Right cardiac atrium (tissue), 5 donors: ENCODE results near the gene PIK3CA. TPM values are rescaled to one million over a fixed set of nuclear protein-coding genes. Genes with fewer than 3 reads are reported as not detected.
"Not testable (repeated sequence)": the region's sequence is repeated elsewhere in the genome, so short reads cannot be mapped to it uniquely, and the experiment has no call there.

Experiments
- ATAC-seq, 2 donors: fragments of 200-7000 bp; cut with Tn5 transposase; one replicate each; pipeline versions ENCODE4 v1.8.0 to v1.9.1; 2020; ENCODE audit warnings: moderate library complexity in 2 of 2, mild to moderate bottlenecking in 1 of 2
- DNase-seq, 3 donors: peaks; one replicate each; pipeline ENCODE4 v3.0.0-alpha.2; 2020
- H3K27ac ChIP-seq: one replicate; pipeline ENCODE4 v1.5.1; 2013; ENCODE audit warnings: mild to moderate bottlenecking, low read length, control low read depth, moderate library complexity
- H3K27me3 ChIP-seq: one replicate; pipeline ENCODE4 v1.6.1; 2013; ENCODE audit not compliant: control insufficient read depth, insufficient read depth
- H3K4me1 ChIP-seq: one replicate; pipeline ENCODE4 v1.6.1; 2013; ENCODE audit warnings: low read length; ENCODE audit not compliant: control insufficient read depth, insufficient read depth
- H3K4me3 ChIP-seq: one replicate; pipeline ENCODE4 v1.5.1; 2013; ENCODE audit warnings: low read length, control low read depth
- H3K9me3 ChIP-seq: one replicate; pipeline ENCODE4 v1.6.1; 2013; ENCODE audit warnings: low read length; ENCODE audit not compliant: control insufficient read depth
- WGBS: extraction: QIAGEN DNeasy Blood & Tissue Kit; methylation state at CpG from one replicate; pipeline ENCODE4 v1.1.7; 2013; 5-methylcytosine and 5-hydroxymethylcytosine counted together
- intact Hi-C, 4 donors: fragments of 100-400 bp; cut with DNase I; formaldehyde crosslinking; loops; one replicate each; pipeline versions ENCODE4 v1.11.0 to v1.14.0; 2022 to 2023
- polyA plus RNA-seq: library from polyadenylated mRNA; stranded (reverse); fragments of 200-250 nt; gene quantifications from one replicate; pipeline ENCODE4 v1.2.3, GENCODE V29; 2013
- total RNA-seq, 4 donors: library from RNA; stranded (reverse); fragmentation: NEBNext Ultra II Directional; extraction: Animal tissue kit (Norgen Biotek cat#: 25700); gene quantifications; one replicate each; pipeline ENCODE4 v1.2.1, GENCODE V29; 2021
- donor health status: healthy with polysubstance abuse.
- donor health status: DM: no; HTN: yes; CAD: no.
- donor health status: DM: no; HTN: no; CAD: no.
- donor health status: DM: no; HTN: yes; CAD: no; lungs with severe emphysema.
- donor health status: DM: yes; HTN: yes; CAD: no.

The PIK3CA gene
- total and polyA plus RNA-seq, 5 donors: 4.6 to 22.3 (median 21.1) TPM

DNA sequence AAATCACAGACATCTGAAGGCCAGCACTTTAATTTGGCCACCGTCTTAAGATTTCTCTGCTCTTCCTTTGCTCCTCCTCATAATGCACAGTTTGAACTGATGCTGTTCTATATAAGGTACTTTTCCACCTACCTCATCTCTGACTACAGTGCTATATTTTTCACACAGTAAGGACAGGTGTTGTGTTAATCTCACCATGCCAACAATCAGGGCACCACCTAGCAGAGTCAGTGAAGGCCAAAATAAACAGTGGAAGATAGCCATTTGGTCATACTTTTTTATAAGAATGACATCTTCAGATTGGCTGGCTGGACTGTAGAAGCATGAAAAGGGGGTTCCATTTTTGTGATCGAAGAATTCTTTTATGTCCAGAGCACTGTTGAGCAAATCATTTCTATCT lies 94.7 kb downstream of the PIK3CA start:
- H3K27ac ChIP-seq, ATAC-seq, H3K27me3 ChIP-seq, H3K4me3 ChIP-seq, intact Hi-C loops, DNase-seq, H3K4me1 ChIP-seq, H3K9me3 ChIP-seq: not testable (repeated sequence)
- 90% methylated on average over 1 of the region's 2 CpGs for WGBS

DNA sequence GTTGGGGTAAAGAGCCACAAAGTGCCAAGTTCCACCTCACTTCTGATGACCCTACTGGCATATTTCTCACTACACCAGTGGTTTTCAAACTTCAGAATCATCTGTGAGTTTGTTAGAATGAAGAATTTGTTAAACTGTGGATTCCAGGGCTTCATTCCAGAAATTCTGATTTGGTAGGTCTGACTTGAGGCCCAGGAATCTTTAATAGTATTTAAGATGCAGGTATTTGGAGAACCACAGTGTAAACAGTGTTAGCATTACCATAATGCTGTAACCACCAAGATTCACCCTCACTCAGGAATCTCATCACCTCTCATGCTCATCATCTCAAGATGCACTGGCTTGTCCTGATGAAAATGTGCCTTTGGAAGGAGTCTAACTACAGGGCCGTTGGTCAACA lies 96.7 kb downstream of the PIK3CA start:
- no peak overlapping the region for H3K27ac ChIP-seq
- no peaks in the 10 kb centered on the region for H3K27me3 ChIP-seq
- H3K9me3 ChIP-seq: no peaks in the 10 kb centered on the region
- intact Hi-C loops: no loop called here
- ATAC-seq (no peak), DNase-seq (no peak)
- no peaks in the 10 kb centered on the region for H3K4me1 ChIP-seq
- H3K4me3 ChIP-seq: no peak overlapping the region
- 85% methylated on average over 1 of the region's 1 CpG for WGBS

DNA sequence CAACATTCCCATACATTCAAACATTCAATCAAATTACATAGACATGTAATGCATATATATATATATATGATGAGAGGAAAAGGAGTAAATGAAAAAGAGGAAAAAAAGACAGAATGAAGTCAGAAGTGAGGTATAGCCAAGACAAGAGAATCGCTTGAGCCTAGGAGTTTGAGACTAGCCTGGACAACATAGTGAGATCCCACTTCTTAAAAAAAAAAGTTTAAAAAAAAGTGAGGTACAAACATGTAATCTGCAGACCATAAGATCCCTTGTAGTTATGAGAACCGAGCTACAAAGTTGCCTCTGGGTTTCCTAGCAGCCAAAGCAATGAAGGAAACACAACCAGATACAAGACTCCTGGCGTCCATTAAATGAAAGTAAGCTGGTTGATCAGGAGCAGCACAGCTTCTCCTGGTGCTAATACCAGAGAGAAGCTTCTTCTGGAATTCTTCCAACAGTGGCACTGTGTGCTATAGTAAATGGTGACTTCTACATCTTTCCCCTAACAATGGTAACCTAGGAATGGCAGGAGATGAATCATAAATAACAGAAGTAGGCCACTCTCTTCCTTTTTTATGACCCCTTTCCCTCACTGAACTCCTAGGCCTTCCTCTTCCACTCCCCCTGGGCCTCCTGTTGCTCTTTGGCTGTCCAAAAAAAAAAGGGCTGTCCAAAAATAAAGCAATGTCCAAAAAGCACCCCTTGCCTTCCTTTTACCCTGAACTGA lies 99.3 kb downstream of the PIK3CA start:
- Histone ChIP-seq H3K27me3 (no peaks in the 10 kb centered on the region), H3K27ac (no peak overlapping the region), H3K4me1 (no peaks in the 10 kb centered on the region), H3K9me3 (no peaks in the 10 kb centered on the region), H3K4me3 (no peak overlapping the region)
- ATAC-seq (no peak), DNase-seq (no peak)
- 97% methylated on average over 3 of the region's 3 CpGs for WGBS
- intact Hi-C loops: no loop called here

DNA sequence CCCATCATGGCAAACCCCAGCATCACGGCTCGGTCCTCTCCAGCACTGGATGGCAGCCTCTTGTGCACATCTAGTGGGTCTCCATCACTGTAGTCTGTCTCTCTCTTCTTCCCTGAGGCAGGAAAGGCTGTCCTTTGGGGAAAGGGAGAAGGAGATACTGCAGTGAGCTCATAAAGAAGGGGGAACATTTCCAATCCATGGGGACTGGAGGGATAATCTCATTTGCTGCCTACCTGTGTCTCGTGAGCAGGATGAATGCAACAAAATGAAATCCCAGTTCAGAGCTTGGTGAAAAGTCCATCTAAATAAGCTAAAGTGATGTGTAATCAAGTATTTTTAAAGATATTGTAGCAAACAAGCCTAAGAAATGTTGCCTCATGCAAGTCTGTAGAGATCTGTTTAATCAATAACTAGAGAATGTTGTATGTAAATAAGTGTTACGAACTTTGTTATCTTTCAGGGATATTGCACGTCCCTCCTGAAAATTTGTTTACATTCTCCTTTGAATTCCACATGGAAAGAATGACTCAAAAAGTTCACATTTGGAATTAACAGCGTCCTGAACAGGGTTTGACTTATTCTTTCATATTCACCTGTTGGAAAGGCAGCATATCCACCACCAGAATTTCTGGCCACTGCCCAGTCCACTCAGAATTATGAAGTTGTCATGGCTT lies 102.8 kb downstream of the PIK3CA start, which contains the start of gene KCNMB3:
KCNMB3 (minus strand) TSS at position 312 of the 674 bp plus-strand sequence; CDS start at position 188, 124 bp downstream.
- ATAC-seq (no peak), DNase-seq (no peak)
- Histone ChIP-seq H3K27me3 (no peaks in the 10 kb centered on the region), H3K4me1 (no peaks in the 10 kb centered on the region), H3K9me3 (no peaks in the 10 kb centered on the region), H3K4me3 (no peak within 1 kb of the TSS), H3K27ac (no peak within 1 kb of the TSS)
- intact Hi-C loops: no loop called here
- 94% methylated on average over 6 of the region's 6 CpGs for WGBS

DNA sequence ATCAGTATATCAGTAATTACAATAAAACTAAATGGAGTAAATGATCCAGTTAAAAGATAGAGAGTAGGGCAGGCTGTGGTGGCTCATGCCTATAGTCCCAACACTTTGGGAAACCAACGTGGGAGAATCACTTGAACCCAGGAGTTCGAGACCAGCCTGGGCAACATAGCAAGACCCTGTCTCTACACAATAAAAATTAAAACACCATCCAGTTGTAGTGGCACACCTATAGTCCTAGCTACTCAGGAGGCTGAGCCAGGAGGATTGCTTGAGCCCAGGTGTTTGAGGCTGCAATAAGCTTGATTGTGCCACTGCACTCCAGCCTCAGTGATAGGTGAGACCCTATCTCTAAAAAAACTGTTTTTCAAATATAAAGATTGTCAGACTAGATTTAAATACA lies 108.7 kb downstream of the PIK3CA start:
- no peak overlapping the region for H3K4me3 ChIP-seq
- intact Hi-C loops: no loop called here
- 97% methylated on average over 2 of the region's 2 CpGs for WGBS
- DNase-seq: no peak
- no peak overlapping the region for H3K27ac ChIP-seq
- H3K27me3 ChIP-seq: no peaks in the 10 kb centered on the region
- no peaks in the 10 kb centered on the region for H3K9me3 ChIP-seq
- H3K4me1 ChIP-seq: no peaks in the 10 kb centered on the region
- no peak for ATAC-seq

DNA sequence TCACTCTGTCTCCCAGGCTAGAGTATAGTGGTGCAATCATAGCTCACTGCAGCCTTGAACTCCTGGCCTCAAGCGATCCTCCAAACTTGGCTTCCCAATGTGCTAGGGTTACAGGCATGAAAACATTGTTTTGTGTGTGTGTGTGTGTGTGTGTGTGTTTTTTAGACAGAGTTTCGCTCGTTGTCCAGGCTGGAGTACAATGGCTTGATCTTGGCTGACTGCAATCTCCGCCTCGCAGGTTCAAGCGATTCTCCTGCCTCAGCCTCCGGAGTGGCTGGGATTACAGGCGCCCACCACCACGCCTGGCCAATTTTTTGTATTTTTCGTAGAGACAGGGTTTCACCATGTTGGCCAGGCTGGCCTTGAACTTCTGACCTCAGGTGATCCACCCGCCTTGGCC lies 109.6 kb downstream of the PIK3CA start:
- H3K4me3 ChIP-seq, DNase-seq, ATAC-seq, intact Hi-C loops, H3K9me3 ChIP-seq, H3K4me1 ChIP-seq, H3K27me3 ChIP-seq, H3K27ac ChIP-seq: not testable (repeated sequence)
- 97% methylated on average over 11 of the region's 11 CpGs for WGBS

DNA sequence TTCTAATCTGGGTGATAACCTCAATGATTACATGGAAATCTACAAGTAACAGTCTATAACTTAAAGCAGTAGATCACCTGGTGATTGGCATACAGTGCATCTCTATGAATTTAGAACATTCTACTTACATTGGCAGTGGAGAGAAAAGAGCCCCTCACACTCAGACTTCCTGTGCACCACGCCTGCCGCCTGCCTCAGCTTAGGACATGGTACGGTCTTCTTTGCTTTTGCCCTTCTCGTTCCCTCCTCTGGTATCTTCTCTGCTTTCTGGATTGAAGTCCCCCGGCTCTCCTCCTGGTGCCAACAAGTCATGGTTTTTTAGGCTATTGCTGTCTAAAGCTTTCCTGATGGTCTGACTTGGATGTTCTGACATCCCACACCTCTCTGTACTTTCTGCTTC lies 110.7 kb downstream of the PIK3CA start:
- no peak overlapping the region for H3K27ac ChIP-seq
- no peak overlapping the region for H3K4me3 ChIP-seq
- no peaks in the 10 kb centered on the region for H3K9me3 ChIP-seq
- intact Hi-C loops: no loop called here
- DNase-seq (no peak), ATAC-seq (no peak)
- WGBS: 87% methylated on average over 5 of the region's 5 CpGs
- no peaks in the 10 kb centered on the region for H3K27me3 ChIP-seq
- H3K4me1 ChIP-seq: no peaks in the 10 kb centered on the region

DNA sequence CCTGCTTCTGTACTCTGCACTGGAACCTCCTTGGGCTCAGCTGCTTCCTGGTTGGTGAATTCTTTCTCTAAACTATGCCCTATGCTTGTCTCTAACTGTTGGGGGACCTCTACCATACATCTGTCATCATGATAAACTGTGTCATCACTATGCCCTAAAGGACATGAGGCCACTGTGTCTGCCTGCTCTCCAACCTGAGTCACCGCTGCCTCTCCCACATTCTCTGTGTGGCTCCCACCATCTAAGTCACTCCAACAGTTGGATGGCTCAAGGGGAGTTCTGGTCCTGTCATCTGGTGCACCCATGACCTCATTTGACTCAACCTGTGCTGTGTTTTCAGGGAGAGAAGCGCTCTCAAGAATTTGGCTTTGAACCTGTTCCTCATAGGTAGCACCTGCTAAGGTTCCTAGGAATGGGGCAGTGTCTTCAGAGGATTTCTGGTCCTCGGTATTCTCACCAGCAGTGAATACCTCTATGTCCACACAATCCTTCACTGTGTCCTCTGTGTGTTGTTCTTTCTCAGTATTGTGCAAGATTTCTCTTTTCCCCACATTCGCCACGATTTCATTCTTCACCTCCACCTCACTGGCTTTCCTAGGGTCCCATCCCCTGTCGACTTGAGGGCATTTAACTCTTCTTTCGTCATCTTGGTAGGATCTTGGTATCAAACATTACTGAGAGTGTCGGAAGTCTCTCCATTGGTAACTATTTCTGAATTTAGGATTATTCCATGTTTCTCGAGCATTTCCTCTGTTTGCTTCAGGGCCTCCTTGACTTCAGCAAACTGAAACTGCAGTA lies 112.0 kb downstream of the PIK3CA start:
- intact Hi-C loops, DNase-seq, H3K4me3 ChIP-seq: not testable (repeated sequence)

DNA sequence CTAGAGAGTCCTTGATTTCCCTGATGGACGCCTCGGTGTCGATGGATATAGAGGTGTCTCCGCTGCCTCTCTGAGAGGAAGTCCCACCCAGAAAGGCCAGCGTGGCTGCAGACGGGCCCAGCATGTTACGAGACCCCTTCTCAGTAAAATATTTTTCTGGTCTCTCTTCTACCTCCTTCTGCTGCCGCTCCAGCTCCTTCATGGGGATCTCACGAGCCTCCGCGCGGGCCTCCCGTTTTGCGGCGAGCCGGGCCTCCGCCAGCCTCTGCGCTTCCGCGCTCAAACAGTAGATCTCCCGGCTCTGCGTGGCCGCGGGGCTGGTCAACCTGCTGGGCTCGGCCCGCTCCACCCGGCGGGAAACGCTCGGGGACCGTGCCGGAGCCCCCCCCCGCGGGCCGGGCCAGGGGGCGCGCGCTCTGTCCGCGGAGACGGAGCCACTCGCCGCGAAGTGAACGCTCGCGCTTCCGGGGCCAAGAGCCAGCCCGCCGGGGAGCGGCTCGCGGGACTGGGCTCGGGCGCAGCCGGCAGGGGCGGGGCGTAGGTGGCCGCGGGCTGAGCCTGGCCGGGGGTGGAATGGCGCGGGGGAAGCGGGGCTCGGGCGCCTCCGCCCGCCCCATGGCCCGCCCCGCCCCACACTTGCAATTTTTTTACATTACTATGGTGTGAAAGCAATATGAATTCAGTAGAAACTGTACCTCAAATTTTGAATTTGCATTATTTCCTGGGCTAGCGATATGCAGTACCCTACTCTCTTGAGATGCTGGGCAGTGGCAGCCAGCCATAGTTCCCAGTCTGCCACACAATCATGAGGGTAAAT lies 113.0 kb downstream of the PIK3CA start:
- ATAC-seq: peak; percentile 99 to 100
- H3K27ac ChIP-seq: peak overlapping the region; percentile 46
- WGBS: 7% methylated on average over 71 of the region's 71 CpGs
- no peaks in the 10 kb centered on the region for H3K27me3 ChIP-seq
- peak; percentile 84 to 94 (median 93) for DNase-seq
- no peaks in the 10 kb centered on the region for H3K4me1 ChIP-seq
- H3K4me3 ChIP-seq: peak overlapping the region; percentile 95
- H3K9me3 ChIP-seq: no peaks in the 10 kb centered on the region
- intact Hi-C loops: no loop called here

More for the DNA sequence above, 112.0 kb downstream of the PIK3CA start:
- not testable (repeated sequence) for H3K27me3 ChIP-seq, H3K4me1 ChIP-seq, H3K9me3 ChIP-seq, H3K27ac ChIP-seq, ATAC-seq
- 97% methylated on average over 9 of the region's 9 CpGs for WGBS

DNA sequence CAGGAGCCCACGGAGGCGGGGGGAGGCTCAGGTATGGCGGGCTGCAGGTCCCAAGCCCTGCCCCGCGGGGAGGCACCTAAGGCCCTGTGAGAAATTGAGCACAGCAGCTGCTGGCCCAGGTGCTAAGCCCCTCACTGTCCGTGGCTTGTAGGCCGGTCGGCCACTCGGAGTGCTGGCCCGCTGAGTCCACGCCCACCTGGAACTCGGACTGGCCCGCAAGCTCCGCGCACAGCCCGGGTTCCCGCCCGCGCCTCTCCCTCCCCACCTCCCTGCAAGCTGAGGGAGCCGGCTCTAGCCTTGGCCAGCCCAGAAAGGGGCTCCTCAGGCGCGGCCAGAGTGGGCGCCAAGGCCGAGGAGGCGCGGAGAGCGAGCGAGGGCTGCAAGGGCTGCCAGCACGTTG lies 115.0 kb downstream of the PIK3CA start:
- Histone ChIP-seq H3K4me3 (no peak overlapping the region), H3K9me3 (no peaks in the 10 kb centered on the region), H3K27me3 (no peaks in the 10 kb centered on the region), H3K4me1 (no peaks in the 10 kb centered on the region), H3K27ac (no peak overlapping the region)
- peak in 2 of 3 donors; percentile 42 to 56 for DNase-seq
- ATAC-seq: no peak
- intact Hi-C loops: no loop called here
- 98% methylated on average over 29 of the region's 29 CpGs for WGBS
